H1 (cell line): ENCODE results near the gene ATG9B. TPM values are rescaled to one million over a fixed set of nuclear protein-coding genes. Genes with fewer than 3 reads are reported as not detected.
A peak's percentile ranks its signal among the peaks of the same experiment; 100 is the strongest.

Experiments
- CTCF ChIA-PET: fragments of 300-600 bp; sonication (Branson Sonifier 250); formaldehyde crosslinking; loops from one replicate; lab custom pipeline; 2021; ENCODE audit not compliant: partially characterized antibody; lab: Charles Lee
- POLR2A ChIA-PET: fragments of 300-600 bp; sonication (Branson Sonifier 250); formaldehyde crosslinking; loops from one replicate; lab custom pipeline; 2021; ENCODE audit warnings: inconsistent platforms; ENCODE audit not compliant: partially characterized antibody; lab: Charles Lee
- DNase-seq, 2 experiments: peaks; one replicate each; pipeline versions ENCODE4 v3.0.0 to v3.0.0-alpha.2; 2010 to 2022; ENCODE audit warnings: low spot score in 2 of 2, low read depth in 1 of 2, mixed read lengths in 1 of 2
- FAIRE-seq: peaks from 2 replicates; lab custom pipeline; 2011; peaks lifted over from hg19 to GRCh38; lab: Jason Lieb, UNC
- H2AFZ ChIP-seq: 2 replicates; pipeline ENCODE4 v1.8.1; 2012; ENCODE audit warnings: low read length, inconsistent platforms
- H2AK5ac ChIP-seq: 2 replicates; pipeline ENCODE4 v1.6.1; 2013; ENCODE audit warnings: low read depth, low read length
- H2BK120ac ChIP-seq: replicated peaks from 2 replicates; pipeline ENCODE3; 2013; ENCODE audit warnings: low read depth, low read length, inconsistent platforms
- H2BK12ac ChIP-seq: 2 replicates; pipeline ENCODE4 v1.6.1; 2013; ENCODE audit warnings: low read depth, low read length
- H2BK15ac ChIP-seq: 2 replicates; pipeline ENCODE4 v1.6.1; 2013; ENCODE audit warnings: low read length
- H2BK20ac ChIP-seq: 2 replicates; pipeline ENCODE4 v1.6.1; 2013; ENCODE audit warnings: low read length
- H2BK5ac ChIP-seq: 2 replicates; pipeline ENCODE4 v1.6.1; 2013; ENCODE audit warnings: low read depth, low read length
- H3K14ac ChIP-seq: 2 replicates; pipeline ENCODE4 v1.6.1; 2013; ENCODE audit warnings: inconsistent platforms; ENCODE audit not compliant: insufficient read length
- H3K18ac ChIP-seq: 2 replicates; pipeline ENCODE4 v1.6.1; 2013; ENCODE audit warnings: low read length; ENCODE audit errors: extremely low read depth
- H3K23ac ChIP-seq: 2 replicates; pipeline ENCODE4 v1.6.1; 2013; ENCODE audit warnings: inconsistent platforms; ENCODE audit not compliant: insufficient read length
- H3K23me2 ChIP-seq: 2 replicates; pipeline ENCODE4 v1.6.1; 2013; ENCODE audit warnings: low read depth, low read length
- H3K27ac ChIP-seq: 2 replicates; pipeline ENCODE4 v1.6.1; 2011; ENCODE audit warnings: low read depth, low read length, inconsistent platforms
- H3K27me3 ChIP-seq, 4 experiments: replicated peaks in 1 of 4; 1 replicate in 1 of 4; 2 replicates in 3 of 4; pipeline versions ENCODE4 v1.6.1 to v1.8.1; 2011 to 2013; ENCODE audit warnings: low read length in 3 of 4, mild to moderate bottlenecking in 3 of 4, inconsistent platforms in 2 of 4, mixed read lengths in 2 of 4, moderate library complexity in 1 of 4; ENCODE audit not compliant: control insufficient read depth in 3 of 4, insufficient read depth in 3 of 4; ENCODE audit errors: extremely low read depth in 1 of 4
- H3K36me3 ChIP-seq, 4 experiments: 2 replicates each; pipeline versions ENCODE4 v1.6.1 to v1.8.1; 2011 to 2013; ENCODE audit warnings: mild to moderate bottlenecking in 4 of 4, low read length in 3 of 4, moderate library complexity in 2 of 4, control low read depth in 1 of 4, inconsistent platforms in 1 of 4; ENCODE audit not compliant: insufficient read depth in 4 of 4, control insufficient read depth in 2 of 4
- H3K4ac ChIP-seq: replicated peaks from 2 replicates; pipeline ENCODE3; 2013; ENCODE audit warnings: low read length, low read depth, mixed read lengths, inconsistent platforms; ENCODE audit not compliant: insufficient read length
- H3K4me1 ChIP-seq, 4 experiments: replicated peaks in 1 of 4; 1 replicate in 1 of 4; 2 replicates in 3 of 4; pipeline versions ENCODE4 v1.6.1 to v1.8.1; 2011 to 2013; ENCODE audit warnings: low read length in 3 of 4, inconsistent platforms in 2 of 4, mixed read lengths in 1 of 4; ENCODE audit not compliant: insufficient read depth in 4 of 4, control insufficient read depth in 3 of 4
- H3K4me2 ChIP-seq, 2 experiments: 2 replicates each; pipeline versions ENCODE4 v1.6.1 to v1.8.1; 2011 to 2013; ENCODE audit warnings: low read depth in 2 of 2, low read length in 2 of 2, control low read depth in 1 of 2, inconsistent platforms in 1 of 2, mild to moderate bottlenecking in 1 of 2; ENCODE audit not compliant: insufficient read depth in 1 of 2
- H3K4me3 ChIP-seq, 4 experiments: fragments of 200-600, 300-600 bp in 1 of 4; sonication (generic), shearing (Covaris generic), sonication (Bioruptor Twin) in 1 of 4; 2 replicates each; pipeline versions ENCODE4 v1.5.1 to v1.8.1; 2011 to 2016; ENCODE audit warnings: low read length in 4 of 4, low read depth in 3 of 4, control low read depth in 2 of 4, inconsistent platforms in 2 of 4, mild to moderate bottlenecking in 2 of 4, mixed read lengths in 1 of 4, moderate library complexity in 1 of 4; ENCODE audit not compliant: insufficient read depth in 2 of 4; ENCODE audit errors: extremely low read depth in 1 of 4
- H3K56ac ChIP-seq: replicated peaks from 2 replicates; pipeline ENCODE3; 2013; ENCODE audit warnings: low read depth, mild to moderate bottlenecking, mixed read lengths, low read length, inconsistent platforms; ENCODE audit not compliant: insufficient read length
- H3K79me1 ChIP-seq: 2 replicates; pipeline ENCODE4 v1.6.1; 2013; ENCODE audit warnings: low read depth, low read length, control low read depth
- H3K79me2 ChIP-seq, 2 experiments: 2 replicates each; pipeline versions ENCODE4 v1.6.1 to v1.8.1; 2012 to 2013; ENCODE audit warnings: low read length in 2 of 2, mild to moderate bottlenecking in 2 of 2, inconsistent platforms in 1 of 2; ENCODE audit not compliant: insufficient read depth in 2 of 2, control insufficient read depth in 1 of 2
- H3K9ac ChIP-seq, 4 experiments: replicated peaks in 1 of 4; 1 replicate in 1 of 4; 2 replicates in 3 of 4; pipeline versions ENCODE4 v1.6.1 to v1.8.1; 2011 to 2013; ENCODE audit warnings: low read depth in 3 of 4, low read length in 3 of 4, control low read depth in 2 of 4, mild to moderate bottlenecking in 2 of 4, moderate library complexity in 2 of 4, inconsistent platforms in 1 of 4; ENCODE audit errors: extremely low read depth in 1 of 4
- H3K9me3 ChIP-seq, 2 experiments: 2 replicates each; pipeline versions ENCODE4 v1.6.1 to v1.8.1; 2012 to 2013; ENCODE audit warnings: mild to moderate bottlenecking in 2 of 2, moderate library complexity in 2 of 2, control low read depth in 1 of 2, inconsistent platforms in 1 of 2, low read depth in 1 of 2, low read length in 1 of 2, mixed read lengths in 1 of 2; ENCODE audit not compliant: insufficient read depth in 2 of 2
- H4K20me1 ChIP-seq, 2 experiments: replicated peaks in 1 of 2; 2 replicates each; pipeline versions ENCODE3 to v1.8.1; 2011 to 2013; ENCODE audit warnings: inconsistent platforms in 2 of 2, low read length in 2 of 2, mild to moderate bottlenecking in 1 of 2; ENCODE audit not compliant: insufficient read depth in 2 of 2, control insufficient read depth in 1 of 2
- H4K5ac ChIP-seq: 2 replicates; pipeline ENCODE4 v1.6.1; 2013; ENCODE audit warnings: low read length, low read depth, mixed read lengths, inconsistent platforms; ENCODE audit not compliant: insufficient read length
- H4K8ac ChIP-seq: 2 replicates; pipeline ENCODE4 v1.8.0; 2013; ENCODE audit warnings: mild to moderate bottlenecking, moderate library complexity, low read length, inconsistent platforms; ENCODE audit not compliant: insufficient read depth; ENCODE audit errors: extremely low read depth
- H4K91ac ChIP-seq: replicated peaks from 2 replicates; pipeline ENCODE3; 2013; ENCODE audit warnings: low read length, mixed read lengths, inconsistent platforms; ENCODE audit not compliant: insufficient read length
- ASH2L ChIP-seq: fragments of 200-600, 300-600 bp; sonication (generic); IDR thresholded peaks from one replicate; pipeline ENCODE4 v1.7.1; 2017; ENCODE audit warnings: low read length
- CBX5 ChIP-seq: fragments of 300-800, 300-1000 bp; sonication (generic); IDR thresholded peaks from 2 replicates; pipeline ENCODE4 v1.7.1; 2016; ENCODE audit warnings: antibody characterized with exemption, low read length, low read depth
- CTBP2 ChIP-seq: IDR thresholded peaks from 2 replicates; pipeline ENCODE4 v1.7.0; 2011; ENCODE audit warnings: borderline replicate concordance, mild to moderate bottlenecking, moderate library complexity, mixed read lengths, low read length; ENCODE audit not compliant: insufficient read depth, insufficient read length
- JUN ChIP-seq: IDR thresholded peaks from 2 replicates; pipeline ENCODE4 v1.6.1; 2011; ENCODE audit warnings: low read depth, mild to moderate bottlenecking, improper control_type of control experiment, low read length
- JUND ChIP-seq: IDR thresholded peaks from 2 replicates; pipeline ENCODE4 v1.6.1; 2011; ENCODE audit warnings: mild to moderate bottlenecking, improper control_type of control experiment, low read length
- SAP30 ChIP-seq: fragments of 300-600 bp; sonication (generic); IDR thresholded peaks from 2 replicates; pipeline ENCODE4 v1.7.1; 2012; ENCODE audit warnings: low read length, moderate library complexity, mild to moderate bottlenecking, inconsistent platforms; ENCODE audit not compliant: insufficient read depth, insufficient replicate concordance
- SIX5 ChIP-seq: IDR thresholded peaks from 2 replicates; pipeline ENCODE4 v1.6.1; 2011; ENCODE audit warnings: mild to moderate bottlenecking, low read depth, low read length
- SP1 ChIP-seq: IDR thresholded peaks from 2 replicates; pipeline ENCODE4 v1.6.1; 2011; ENCODE audit warnings: low read depth, low read length
- SRF ChIP-seq: IDR thresholded peaks from 2 replicates; pipeline ENCODE4 v1.6.1; 2011; ENCODE audit warnings: mild to moderate bottlenecking, low read depth, low read length, moderate library complexity
- WGBS, 2 experiments: shearing (Covaris generic) in 1 of 2; methylation state at CpG; one replicate each; pipeline versions ENCODE4 v1.1.6 to v1.1.7; 2013 to 2015; ENCODE audit warnings: low lambda C conversion rate in 2 of 2, mixed read lengths in 2 of 2, inconsistent platforms in 1 of 2, low coverage in 1 of 2, missing lambda C conversion rate in 1 of 2; ENCODE audit not compliant: insufficient replicate concordance in 2 of 2, insufficient coverage in 1 of 2, insufficient read length in 1 of 2; ENCODE audit errors: extremely low coverage in 1 of 2, missing lambda C conversion rate in 1 of 2; 5-methylcytosine and 5-hydroxymethylcytosine counted together
- polyA plus RNA-seq, 7 experiments: library from polyadenylated mRNA; depleted of rRNA in 3 of 7; stranded (reverse) in 5 of 7; unstranded in 2 of 7; fragments of >200 nt in 5 of 7; fragments of 200-250 nt in 2 of 7; gene quantifications; 1 replicate in 5 of 7; 2 replicates in 1 of 7; 4 replicates in 1 of 7; pipeline versions ENCODE4 v1.2.1 to v1.2.3, GENCODE V29; 2011 to 2013; ENCODE audit warnings: missing spikeins in 2 of 7, mixed read lengths in 2 of 7
- total RNA-seq: library from RNA; stranded (reverse); fragmentation: NEBNext Ultra II Directional; extraction: Animal tissue kit (Norgen Biotek cat#: 25700); gene quantifications from 2 replicates; pipeline ENCODE4 v1.2.1, GENCODE V29; 2021
- TF ChIP-seq, protein P1 (sequence below): IDR thresholded peaks from 2 replicates; pipeline ENCODE4 v1.6.1; 2012; ENCODE audit warnings: inconsistent platforms

ATG9B gene
- total and polyA plus RNA-seq, 2 of the 8 experiments (the other 6 are each of a cell fraction or from before 2014, with no cell fraction given), result 1.4 to 2.3 TPM

- Histone ChIP-seq H4K8ac (0 out of 2 replicates have a peak overlapping the region, but pooled peaks have one; percentile 29), H3K4me3 (peak overlapping the region; percentile 59 to 91 (median 78)), H2BK15ac (peak overlapping the region; percentile 19; the same call in 1 of the 2 replicates), H4K20me1 (peaks cover 0 to 4% of the 10 kb centered on the region in 2 experiments), H3K4me1 (peaks cover 9 to 41% (median 29%) of the 10 kb centered on the region in 4 experiments), H3K27me3 (peaks cover 0 to 9% (median 4%) of the 10 kb centered on the region in 4 experiments; a peak in 5 of 7 replicates), H2BK120ac (no peak overlapping the region), H3K56ac (no peak overlapping the region), H4K5ac (peak overlapping the region; percentile 55), H3K18ac (peak overlapping the region; percentile 68), H3K4me2 (peak overlapping the region; percentile 86 to 98), H3K4ac (peak overlapping the region; percentile 89), H2BK12ac (no peak overlapping the region), H3K23me2 (peaks cover 30% of the 10 kb centered on the region), H3K14ac (no peak overlapping the region), H3K23ac (no peak overlapping the region), H2BK5ac (peak overlapping the region; percentile 71; the same call in 1 of the 2 replicates), H2BK20ac (no peak overlapping the region; the same call in 1 of the 2 replicates), H2AFZ (peak overlapping the region; percentile 47; the same call in 1 of the 2 replicates), H3K79me1 (0 out of 2 replicates have a peak, but pooled peaks cover 3% of the 10 kb centered on the region), H4K91ac (peak overlapping the region; percentile 36), H3K27ac (peak overlapping the region; percentile 61; the same call in 1 of the 2 replicates), H3K36me3 (no peaks in the 10 kb centered on the region), H3K9me3 (no peaks in the 10 kb centered on the region), H2AK5ac (no peak overlapping the region), H3K79me2 (peaks cover 0 to under 1% of the 10 kb centered on the region in 2 experiments; a peak in 1 of 4 replicates), H3K9ac (peak overlapping the region in 2 of 4 experiments; percentile 26 to 29; a peak in 2 of 7 replicates)
- ChIA-PET POLR2A (interaction anchor here (1.0 to 2.5 kb wide), 10 partner anchors 11 to 48 kb away, joined by 3 to 7 read pairs (median 3); partner anchors contain the start of genes ABCB8, FASTK and TMUB1), CTCF (interaction anchor here (0.7 to 9.7 kb wide), 13 partner anchors 9 to 66 kb away, joined by 3 to 88 read pairs (median 5); partner anchors contain the start of genes ABCB8 and FASTK)
- no peak for FAIRE-seq
- peak; percentile 98 to 99 for DNase-seq
- WGBS, 2 experiments, result 7% methylated on average over 46 of the region's 46 CpGs; no CpG with 5 or more reads in 1 of the 2 experiments
- peak; percentile 72 for TF ChIP-seq CTBP2
- TF ChIP-seq SP1, result peak; percentile 72
- TF ChIP-seq ASH2L, result peak; percentile 14
- no peak for TF ChIP-seq JUND
- peak; percentile 54; the same call in 1 of the 2 replicates for TF ChIP-seq SRF
- TF ChIP-seq CBX5, result no peak
- TF ChIP-seq, protein P1, sequence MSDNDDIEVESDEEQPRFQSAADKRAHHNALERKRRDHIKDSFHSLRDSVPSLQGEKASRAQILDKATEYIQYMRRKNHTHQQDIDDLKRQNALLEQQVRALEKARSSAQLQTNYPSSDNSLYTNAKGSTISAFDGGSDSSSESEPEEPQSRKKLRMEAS, result 0 out of 2 replicates have a peak, but pooled peaks have one; percentile 13
- TF ChIP-seq JUN, result no peak
- TF ChIP-seq SAP30, result no peak
- peak; percentile 94 for TF ChIP-seq SIX5
Measured at GRCh38 chr7:151057989-151058780, 33.9 kb upstream of the ATG9B start.
